OCI-LY1 (cell line): ENCODE data around the gene CFP.

Source experiments
- EZH2 ChIP-seq: fragments of 200-600 bp; sonication (generic), shearing (Covaris generic); IDR thresholded peaks from 2 replicates; pipeline ENCODE4 v1.8.0; 2017; ENCODE audit warnings: borderline replicate concordance, mixed run types, mild to moderate bottlenecking, antibody characterized with exemption, low read length, moderate library complexity, mixed read lengths
- TF ChIP-seq, protein P1 (sequence below): fragments of 200-600 bp; sonication (generic), shearing (Covaris generic); IDR thresholded peaks from 2 replicates; pipeline ENCODE4 v1.5.1; 2017; ENCODE audit warnings: mild to moderate bottlenecking, antibody characterized with exemption, low read length, moderate library complexity, mixed read lengths

DNA sequence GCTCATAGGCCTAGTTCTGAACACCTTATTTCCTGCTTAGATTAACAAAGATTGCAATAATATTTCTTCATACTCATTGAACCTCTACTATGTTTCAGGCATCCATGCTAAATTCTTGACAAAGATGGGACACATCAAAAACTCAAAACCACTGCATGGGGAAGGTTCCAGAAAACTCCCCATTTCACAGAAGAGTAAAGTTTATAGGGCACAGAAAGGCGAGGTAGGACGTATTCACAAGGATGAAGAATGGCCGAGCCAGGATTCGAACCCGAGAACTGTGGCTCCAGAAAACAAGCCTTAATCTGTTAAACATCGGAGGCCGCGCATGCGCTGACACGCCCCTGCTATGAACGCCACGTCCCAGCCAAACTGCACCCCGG, 28.6 kb upstream of the CFP start:
- TF ChIP-seq, protein P1, sequence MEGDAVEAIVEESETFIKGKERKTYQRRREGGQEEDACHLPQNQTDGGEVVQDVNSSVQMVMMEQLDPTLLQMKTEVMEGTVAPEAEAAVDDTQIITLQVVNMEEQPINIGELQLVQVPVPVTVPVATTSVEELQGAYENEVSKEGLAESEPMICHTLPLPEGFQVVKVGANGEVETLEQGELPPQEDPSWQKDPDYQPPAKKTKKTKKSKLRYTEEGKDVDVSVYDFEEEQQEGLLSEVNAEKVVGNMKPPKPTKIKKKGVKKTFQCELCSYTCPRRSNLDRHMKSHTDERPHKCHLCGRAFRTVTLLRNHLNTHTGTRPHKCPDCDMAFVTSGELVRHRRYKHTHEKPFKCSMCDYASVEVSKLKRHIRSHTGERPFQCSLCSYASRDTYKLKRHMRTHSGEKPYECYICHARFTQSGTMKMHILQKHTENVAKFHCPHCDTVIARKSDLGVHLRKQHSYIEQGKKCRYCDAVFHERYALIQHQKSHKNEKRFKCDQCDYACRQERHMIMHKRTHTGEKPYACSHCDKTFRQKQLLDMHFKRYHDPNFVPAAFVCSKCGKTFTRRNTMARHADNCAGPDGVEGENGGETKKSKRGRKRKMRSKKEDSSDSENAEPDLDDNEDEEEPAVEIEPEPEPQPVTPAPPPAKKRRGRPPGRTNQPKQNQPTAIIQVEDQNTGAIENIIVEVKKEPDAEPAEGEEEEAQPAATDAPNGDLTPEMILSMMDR: no peak
- no peak for TF ChIP-seq EZH2
